Measurements from ENCODE around the gene TULP4. TPM values are rescaled to one million over a fixed set of nuclear protein-coding genes. Genes with fewer than 3 reads are reported as not detected.

Gene TULP4
- total and polyA plus RNA-seq, 2 of the 8 experiments (the other 6 are each of a cell fraction or from before 2014, with no cell fraction given): 7.7 to 51.6 TPM

GRCh38 chr6:158397578-158397977 lies 85.3 kb downstream of the TULP4 start (continued):
- no peak for TF ChIP-seq EZH2 (IDR thresholded peaks at IDR 0.05; ENCODE audit: low read depth, low read length, severe bottlenecking)
- TF ChIP-seq TAF1 (IDR thresholded peaks at IDR 0.05; ENCODE audit: low read depth, low read length): no peak
- TF ChIP-seq SP2 (IDR thresholded peaks at IDR 0.05; ENCODE audit: low read length): no peak
- no peak for TF ChIP-seq MAFK (IDR thresholded peaks at IDR 0.05; ENCODE audit: low read depth, low read length)
- TF ChIP-seq HDAC6 (IDR thresholded peaks at IDR 0.05; ENCODE audit: low read depth, low read length): no peak
- no peak for TF ChIP-seq FOSL1 (IDR thresholded peaks at IDR 0.05; ENCODE audit: insufficient read depth, low read depth, low read length)
